Measurements from ENCODE around the gene SH3TC1. TPM values are rescaled to one million over a fixed set of nuclear protein-coding genes. Genes with fewer than 3 reads are reported as not detected.

The SH3TC1 gene
- total RNA-seq, 1 donor from 2014 or later = 20.2 TPM

- DNase-seq = no peak
Measured at GRCh38 chr4:8244001-8244757, 45.1 kb downstream of the SH3TC1 start.

- DNase-seq = no peak
Measured at GRCh38 chr4:8244931-8245460, 45.9 kb downstream of the SH3TC1 start.

- no peak for DNase-seq
Measured at GRCh38 chr4:8245884-8246833, 47.1 kb downstream of the SH3TC1 start.

DNA sequence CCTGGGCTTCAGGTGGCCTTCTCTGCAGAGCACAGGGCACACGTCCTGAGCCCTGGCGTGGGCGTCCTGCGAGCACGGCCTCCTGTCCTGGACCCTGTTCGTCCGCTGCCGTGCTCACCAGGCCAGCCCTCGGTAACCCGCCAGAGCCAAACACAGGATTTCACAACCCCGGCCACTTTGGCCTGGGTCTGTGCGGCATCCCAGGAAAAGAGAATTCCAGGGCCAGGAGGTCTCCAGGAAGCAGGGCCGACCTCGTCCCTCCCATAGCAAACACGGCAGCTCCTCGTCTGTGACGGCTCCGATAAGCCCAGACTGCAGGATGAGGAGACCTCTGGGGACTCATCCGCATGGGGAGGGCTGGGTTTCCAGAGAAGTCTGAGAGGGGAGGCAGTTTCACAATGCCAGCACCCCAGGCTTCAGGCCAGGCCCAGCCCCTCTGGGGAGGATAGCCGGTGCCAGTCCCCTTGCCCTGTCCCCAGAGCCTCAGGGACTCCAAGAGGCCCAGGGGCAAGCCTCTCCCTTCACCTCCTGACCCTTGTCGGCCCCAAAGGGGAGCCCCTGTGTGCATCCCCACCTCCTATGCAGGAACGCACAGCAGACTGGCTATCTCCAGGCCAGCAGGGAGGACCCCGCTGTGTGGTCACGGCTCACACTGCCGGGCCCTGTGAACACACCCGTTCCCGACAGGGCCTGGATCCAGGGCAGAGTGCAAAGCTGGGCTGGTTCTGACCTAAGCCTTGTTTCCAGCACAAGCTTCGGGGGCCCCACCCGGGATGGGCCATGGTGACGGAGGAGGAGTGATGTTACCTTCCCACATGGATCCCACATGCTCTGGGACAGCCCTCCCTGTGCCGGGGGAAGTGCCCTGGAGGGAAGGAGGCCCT, 48.2 kb downstream of the SH3TC1 start:
- no peak for DNase-seq

- no peak for DNase-seq
Measured at GRCh38 chr4:8248091-8248490, 49.0 kb downstream of the SH3TC1 start.

GRCh38 chr4:8250227-8250626, 51.1 kb downstream of the SH3TC1 start:
- no peak for DNase-seq

- DNase-seq = no peak
Measured at GRCh38 chr4:8250637-8251036, 51.5 kb downstream of the SH3TC1 start.

- DNase-seq = no peak
Measured at GRCh38 chr4:8251110-8251883, 52.2 kb downstream of the SH3TC1 start.

- DNase-seq = no peak
Measured at GRCh38 chr4:8252301-8253173, 53.4 kb downstream of the SH3TC1 start.

DNA sequence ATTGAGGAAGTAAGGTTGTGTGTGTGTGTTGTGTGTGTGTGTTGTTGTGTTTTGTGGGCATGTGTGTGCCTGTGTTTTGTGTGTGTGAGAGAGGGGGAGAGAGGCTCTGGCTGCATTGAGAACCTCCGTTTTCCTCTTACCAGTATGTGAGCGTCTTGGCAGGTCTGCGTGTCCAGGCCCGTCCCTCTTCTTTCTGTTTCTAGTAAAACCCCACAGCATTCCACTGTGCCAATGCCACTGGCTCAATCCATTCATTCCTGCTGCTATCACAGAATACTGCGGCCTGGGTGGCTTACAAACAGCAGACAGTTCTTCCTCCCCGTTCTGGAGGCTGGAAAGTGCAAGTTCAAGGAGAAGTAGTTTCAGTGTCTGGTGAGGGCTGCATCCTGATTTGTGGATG, 55.0 kb downstream of the SH3TC1 start:
- no peak for DNase-seq

- peak; percentile 97 for DNase-seq
Measured at GRCh38 chr4:8255698-8256441, 56.8 kb downstream of the SH3TC1 start.

- DNase-seq = no peak
Measured at GRCh38 chr4:8257854-8258253, 58.8 kb downstream of the SH3TC1 start.

DNA sequence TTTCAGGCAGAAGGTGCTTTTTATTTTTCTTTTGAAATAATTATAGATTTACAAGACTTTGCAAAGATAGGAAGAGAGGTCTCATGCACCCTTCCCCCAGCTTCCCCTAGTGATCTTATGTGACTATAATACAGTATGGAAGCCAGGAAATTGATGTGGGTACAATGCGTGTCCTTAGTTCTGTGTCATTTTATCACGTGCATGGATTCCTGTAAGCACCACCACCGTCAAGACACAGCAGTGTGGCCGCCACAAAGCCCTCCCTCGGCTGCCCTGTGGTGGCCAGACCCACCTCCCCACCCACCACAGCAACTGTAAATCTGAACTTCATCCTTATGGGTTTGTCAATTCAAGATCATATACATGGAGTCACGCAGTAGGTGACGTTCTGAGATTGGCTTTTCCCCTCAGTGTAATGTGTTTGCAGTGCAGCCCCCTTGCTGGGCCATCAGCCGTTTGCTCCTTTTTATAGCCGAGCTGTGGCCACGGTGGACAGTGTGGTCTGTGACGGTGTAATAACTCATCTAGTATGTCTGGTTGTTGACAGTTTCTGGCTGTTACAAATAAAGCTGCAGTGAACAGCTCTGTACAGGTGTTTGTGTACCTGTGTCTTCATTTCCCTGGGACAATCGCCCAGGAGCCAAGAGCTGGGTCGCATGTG, 59.6 kb downstream of the SH3TC1 start:
- DNase-seq = no peak

- DNase-seq = no peak
Measured at GRCh38 chr4:8259743-8260430, 60.8 kb downstream of the SH3TC1 start.

- no peak for DNase-seq
Measured at GRCh38 chr4:8260656-8261111, 61.6 kb downstream of the SH3TC1 start.

- no peak for DNase-seq
Measured at GRCh38 chr4:8261851-8262535, 62.9 kb downstream of the SH3TC1 start.

- no peak for DNase-seq
Measured at GRCh38 chr4:8262637-8263322, 63.7 kb downstream of the SH3TC1 start.
